ENCODE results near the gene ZNF124. TPM values are rescaled to one million over a fixed set of nuclear protein-coding genes. Genes with fewer than 3 reads are reported as not detected.
"Not testable (repeated sequence)": the region's sequence is repeated elsewhere in the genome, so short reads cannot be mapped to it uniquely, and the experiment has no call there.

The ZNF124 gene
- polyA plus RNA-seq, 10 donors = 3.4 to 9.0 (median 6.3) TPM

GRCh38 chr1:247173431-247173830 is 1.6 kb upstream of the ZNF124 start:
- DNase-seq = no peak

GRCh38 chr1:247172996-247173395 is 1.2 kb upstream of the ZNF124 start:
- no peak for DNase-seq

- DNase-seq = not testable (repeated sequence)
Observed at GRCh38 chr1:247171443-247171842, 377 bp downstream of the ZNF124 start.

- DNase-seq = no peak
Observed at GRCh38 chr1:247165674-247166073, 6.1 kb downstream of the ZNF124 start.

- DNase-seq = no peak
Observed at GRCh38 chr1:247164694-247165093, 7.1 kb downstream of the ZNF124 start.

GRCh38 chr1:247156787-247157232 is 15.0 kb downstream of the ZNF124 start:
- DNase-seq = no peak

- DNase-seq = no peak
Observed at GRCh38 chr1:247147781-247148180, 24.0 kb downstream of the ZNF124 start.

GRCh38 chr1:247147120-247147519 is 24.7 kb downstream of the ZNF124 start:
- not testable (repeated sequence) for DNase-seq

- DNase-seq = no peak
Observed at GRCh38 chr1:247146671-247147070, 25.1 kb downstream of the ZNF124 start.

- DNase-seq = no peak
Observed at GRCh38 chr1:247145279-247145678, 26.5 kb downstream of the ZNF124 start.

- DNase-seq = not testable (repeated sequence)
Observed at GRCh38 chr1:247139557-247139956, 32.3 kb downstream of the ZNF124 start.

- no peak for DNase-seq
Observed at GRCh38 chr1:247131236-247131635, 40.6 kb downstream of the ZNF124 start.

GRCh38 chr1:247127519-247128282 is 44.1 kb downstream of the ZNF124 start:
- peak in 1 of 3 donors; percentile 21 for DNase-seq

- DNase-seq = not testable (repeated sequence)
Observed at GRCh38 chr1:247126601-247127000, 45.2 kb downstream of the ZNF124 start.

GRCh38 chr1:247126166-247126565 is 45.7 kb downstream of the ZNF124 start:
- not testable (repeated sequence) for DNase-seq

GRCh38 chr1:247121382-247121781 is 50.4 kb downstream of the ZNF124 start:
- no peak for DNase-seq

GRCh38 chr1:247120408-247120668 is 51.5 kb downstream of the ZNF124 start:
- DNase-seq = not testable (repeated sequence)

- DNase-seq = no peak
Observed at GRCh38 chr1:247119600-247120407, 52.0 kb downstream of the ZNF124 start.

GRCh38 chr1:247118946-247119446 is 52.8 kb downstream of the ZNF124 start:
- peak in 1 of 3 donors; percentile 36 for DNase-seq

- no peak for DNase-seq
Observed at GRCh38 chr1:247115545-247115944, 56.3 kb downstream of the ZNF124 start.

GRCh38 chr1:247115141-247115510 is 56.7 kb downstream of the ZNF124 start:
- no peak for DNase-seq

- no peak for DNase-seq
Observed at GRCh38 chr1:247114351-247115140, 57.3 kb downstream of the ZNF124 start.

Measured in muscle of back (tissue), 11 donors.